H9 (cell line): ENCODE results near the gene CHD6. TPM values are rescaled to one million over a fixed set of nuclear protein-coding genes. Genes with fewer than 3 reads are reported as not detected.

Source experiments
- DNase-seq: peaks from one replicate; pipeline ENCODE4 v3.0.0-alpha.2; 2017
- H2AFZ ChIP-seq: one replicate; pipeline ENCODE4 v1.6.1; 2013; ENCODE audit warnings: mild to moderate bottlenecking, low read length, control low read depth, moderate library complexity
- H2AK5ac ChIP-seq: 2 replicates; pipeline ENCODE4 v1.6.1; 2013; ENCODE audit warnings: low read length, control low read depth, mixed read lengths; ENCODE audit not compliant: insufficient read length
- H2BK120ac ChIP-seq: one replicate; pipeline ENCODE4 v1.6.1; 2013; ENCODE audit warnings: low read depth, mild to moderate bottlenecking, low read length, control low read depth, inconsistent platforms; ENCODE audit not compliant: poor library complexity, severe bottlenecking
- H2BK12ac ChIP-seq: 2 replicates; pipeline ENCODE4 v1.6.1; 2013; ENCODE audit warnings: low read length, control low read depth, mixed read lengths, low read depth; ENCODE audit not compliant: insufficient read length
- H2BK15ac ChIP-seq: 2 replicates; pipeline ENCODE4 v1.6.1; 2013; ENCODE audit warnings: low read depth, low read length, control low read depth
- H2BK20ac ChIP-seq: one replicate; pipeline ENCODE4 v1.6.1; 2013; ENCODE audit warnings: low read depth, mild to moderate bottlenecking, low read length, control low read depth, inconsistent platforms; ENCODE audit not compliant: poor library complexity, severe bottlenecking
- H2BK5ac ChIP-seq: 2 replicates; pipeline ENCODE4 v1.6.1; 2013; ENCODE audit warnings: low read length, control low read depth, mixed read lengths; ENCODE audit not compliant: insufficient read length
- H3K14ac ChIP-seq: 2 replicates; pipeline ENCODE4 v1.6.1; 2013; ENCODE audit warnings: low read length, control low read depth; ENCODE audit not compliant: insufficient read depth
- H3K18ac ChIP-seq: 2 replicates; pipeline ENCODE4 v1.6.1; 2013; ENCODE audit warnings: low read depth, mild to moderate bottlenecking, mixed read lengths, low read length, control low read depth; ENCODE audit not compliant: insufficient read length
- H3K23ac ChIP-seq: 2 replicates; pipeline ENCODE4 v1.6.1; 2013; ENCODE audit warnings: low read length, control low read depth, mixed read lengths, low read depth; ENCODE audit not compliant: insufficient read length
- H3K23me2 ChIP-seq: 2 replicates; pipeline ENCODE4 v1.6.1; 2013; ENCODE audit warnings: low read depth, mild to moderate bottlenecking, mixed read lengths, low read length, control low read depth; ENCODE audit not compliant: insufficient read length, poor library complexity, severe bottlenecking
- H3K27ac ChIP-seq: 2 replicates; pipeline ENCODE4 v1.5.1; 2013; ENCODE audit warnings: low read length, control low read depth, mixed read lengths, low read depth; ENCODE audit not compliant: insufficient read length
- H3K27me3 ChIP-seq: 2 replicates; pipeline ENCODE4 v1.6.1; 2013; ENCODE audit warnings: low read length, control low read depth, inconsistent platforms; ENCODE audit not compliant: insufficient read depth
- H3K4ac ChIP-seq: 2 replicates; pipeline ENCODE4 v1.6.1; 2013; ENCODE audit warnings: low read depth, mild to moderate bottlenecking, control low read depth, inconsistent platforms, low read length, moderate library complexity
- H3K4me1 ChIP-seq: 2 replicates; pipeline ENCODE4 v1.6.1; 2013; ENCODE audit warnings: low read length, control low read depth, inconsistent platforms; ENCODE audit not compliant: insufficient read depth
- H3K4me2 ChIP-seq: 2 replicates; pipeline ENCODE4 v1.6.1; 2013; ENCODE audit warnings: low read length, control low read depth, mixed read lengths; ENCODE audit not compliant: insufficient read length, insufficient read depth
- H3K56ac ChIP-seq: 2 replicates; pipeline ENCODE4 v1.6.1; 2013; ENCODE audit warnings: low read depth, mild to moderate bottlenecking, mixed read lengths, low read length, control low read depth; ENCODE audit not compliant: insufficient read length
- H3K79me1 ChIP-seq: 2 replicates; pipeline ENCODE4 v1.6.1; 2013; ENCODE audit warnings: low read depth, mild to moderate bottlenecking, moderate library complexity, low read length, control low read depth, inconsistent platforms; ENCODE audit not compliant: insufficient read depth, poor library complexity, severe bottlenecking
- H3K79me2 ChIP-seq: 2 replicates; pipeline ENCODE4 v1.6.1; 2013; ENCODE audit warnings: low read length, control low read depth, inconsistent platforms; ENCODE audit not compliant: insufficient read depth
- H3K9ac ChIP-seq: 2 replicates; pipeline ENCODE4 v1.6.1; 2013; ENCODE audit warnings: low read length, control low read depth, mixed read lengths; ENCODE audit not compliant: insufficient read length; ENCODE audit errors: extremely low read depth
- H3K9me3 ChIP-seq: one replicate; pipeline ENCODE4 v1.6.1; 2013; ENCODE audit warnings: low read depth, low read length, inconsistent platforms; ENCODE audit not compliant: control insufficient read depth
- H3T11ph ChIP-seq: one replicate; pipeline ENCODE4 v1.6.1; 2013; ENCODE audit warnings: mild to moderate bottlenecking, low read length, control low read depth, inconsistent platforms
- H4K20me1 ChIP-seq: one replicate; pipeline ENCODE4 v1.6.1; 2013; ENCODE audit not compliant: control insufficient read depth, insufficient read length, insufficient read depth
- H4K5ac ChIP-seq: 2 replicates; pipeline ENCODE4 v1.6.1; 2013; ENCODE audit warnings: low read depth, mild to moderate bottlenecking, mixed read lengths, low read length, control low read depth; ENCODE audit not compliant: insufficient read length
- H4K8ac ChIP-seq: replicated peaks from 2 replicates; pipeline ENCODE4 v1.6.1; 2013; ENCODE audit warnings: low read length, control low read depth, mixed read lengths, low read depth; ENCODE audit not compliant: insufficient read length
- H4K91ac ChIP-seq: 2 replicates; pipeline ENCODE4 v1.6.1; 2013; ENCODE audit warnings: low read depth, mild to moderate bottlenecking, moderate library complexity, mixed read lengths, low read length, control low read depth; ENCODE audit not compliant: insufficient read length
- H3K27ac Mint-ChIP-seq, 3 experiments: 2 replicates in 2 of 3; 3 replicates in 1 of 3; pipeline ENCODE4 v1.8.0; 2020 to 2021; ENCODE audit warnings: mixed read lengths in 3 of 3, mild to moderate bottlenecking in 1 of 3, moderate library complexity in 1 of 3
- H3K27me3 Mint-ChIP-seq: 2 replicates; pipeline ENCODE4 v1.8.0; 2021; ENCODE audit warnings: low read depth, mild to moderate bottlenecking, moderate library complexity, mixed read lengths
- H3K36me3 Mint-ChIP-seq, 3 experiments: 2 replicates in 2 of 3; 3 replicates in 1 of 3; pipeline ENCODE4 v1.8.0; 2020 to 2021; ENCODE audit warnings: low read depth in 3 of 3, mixed read lengths in 3 of 3; ENCODE audit not compliant: insufficient read depth in 1 of 3
- H3K4me1 Mint-ChIP-seq, 2 experiments: 2 replicates each; pipeline ENCODE4 v1.8.0; 2020; ENCODE audit warnings: mixed read lengths in 2 of 2
- H3K4me3 Mint-ChIP-seq, 2 experiments: 2 replicates in 1 of 2; 3 replicates in 1 of 2; pipeline ENCODE4 v1.8.0; 2020 to 2021; ENCODE audit warnings: mild to moderate bottlenecking in 2 of 2, mixed read lengths in 2 of 2, moderate library complexity in 1 of 2
- H3K9me3 Mint-ChIP-seq, 2 experiments: 2 replicates in 1 of 2; 3 replicates in 1 of 2; pipeline ENCODE4 v1.8.0; 2020; ENCODE audit warnings: mild to moderate bottlenecking in 2 of 2, mixed read lengths in 2 of 2, moderate library complexity in 1 of 2
- WGBS: extraction: QIAGEN DNeasy Blood & Tissue Kit; methylation state at CpG from one replicate; pipeline ENCODE4 v1.1.7; 2013; ENCODE audit warnings: missing lambda C conversion rate, low lambda C conversion rate, mixed read lengths; ENCODE audit not compliant: insufficient read length; ENCODE audit errors: extremely low coverage; 5-methylcytosine and 5-hydroxymethylcytosine counted together
- total RNA-seq: library from RNA; stranded (reverse); gene quantifications from 2 replicates; pipeline ENCODE4 v1.2.1, GENCODE V29; 2021
- TF ChIP-seq, protein P1 (sequence below): fragments of 200-600 bp; sonication (generic); conservative IDR thresholded peaks from 3 replicates; pipeline ENCODE4 v1.8.0; 2021; ENCODE audit warnings: antibody characterized with exemption, mild to moderate bottlenecking

Gene CHD6
- total RNA-seq, 1 experiment from 2014 or later = 51.5 TPM

DNA sequence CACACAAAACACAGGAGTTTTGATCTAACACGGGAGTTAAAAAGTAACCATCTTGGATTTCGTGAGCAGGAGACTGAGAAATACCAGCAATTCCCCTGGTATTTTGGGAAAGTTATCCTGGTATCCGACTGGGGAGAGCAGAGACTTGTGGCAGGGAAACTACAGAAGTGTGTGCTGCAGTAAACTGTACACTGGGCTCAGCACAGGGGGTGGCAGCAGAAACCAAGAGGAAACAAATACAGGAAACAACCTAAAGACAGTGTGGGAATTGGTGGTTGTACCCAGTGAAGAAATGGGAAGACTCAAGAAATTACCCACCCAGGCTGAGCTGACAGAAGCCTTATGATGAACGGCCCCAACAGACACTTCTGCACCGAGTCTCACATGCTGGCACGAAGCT is 109.8 kb downstream of the CHD6 start:
- H3K18ac ChIP-seq = no peak overlapping the region

More for the DNA sequence above, 109.8 kb downstream of the CHD6 start:
- Histone ChIP-seq H4K8ac (no peak overlapping the region), H3K27ac (no peak overlapping the region), H2AK5ac (no peak overlapping the region), H3K79me1 (peaks cover 3% of the 10 kb centered on the region), H3K56ac (no peak overlapping the region), H2BK12ac (no peak overlapping the region), H3K23ac (no peak overlapping the region), H2BK5ac (no peak overlapping the region), H2BK20ac (no peak overlapping the region), H3K4ac (no peak overlapping the region), H3K14ac (no peak overlapping the region), H3K4me2 (no peak overlapping the region), H3K9me3 (no peaks in the 10 kb centered on the region), H2AFZ (no peak overlapping the region), H4K91ac (no peak overlapping the region), H2BK15ac (no peak overlapping the region), H4K20me1 (no peaks in the 10 kb centered on the region), H3K79me2 (no peaks in the 10 kb centered on the region), H3K4me1 (peaks cover 4% of the 10 kb centered on the region; the same call in 1 of the 2 replicates), H3K27me3 (no peaks in the 10 kb centered on the region), H3K9ac (no peak overlapping the region), H4K5ac (no peak overlapping the region), H3K23me2 (no peaks in the 10 kb centered on the region), H3T11ph (no peak overlapping the region), H2BK120ac (no peak overlapping the region)
- H3K4me1 Mint-ChIP-seq = peaks cover 27 to 29% of the 10 kb centered on the region in 2 experiments
- peaks cover 28 to 57% (median 45%) of the 10 kb centered on the region in 3 experiments for H3K36me3 Mint-ChIP-seq
- no peak for DNase-seq
- peak overlapping the region in 1 of 3 experiments; percentile 5; a peak in 1 of 7 replicates for H3K27ac Mint-ChIP-seq
- TF ChIP-seq, protein P1, sequence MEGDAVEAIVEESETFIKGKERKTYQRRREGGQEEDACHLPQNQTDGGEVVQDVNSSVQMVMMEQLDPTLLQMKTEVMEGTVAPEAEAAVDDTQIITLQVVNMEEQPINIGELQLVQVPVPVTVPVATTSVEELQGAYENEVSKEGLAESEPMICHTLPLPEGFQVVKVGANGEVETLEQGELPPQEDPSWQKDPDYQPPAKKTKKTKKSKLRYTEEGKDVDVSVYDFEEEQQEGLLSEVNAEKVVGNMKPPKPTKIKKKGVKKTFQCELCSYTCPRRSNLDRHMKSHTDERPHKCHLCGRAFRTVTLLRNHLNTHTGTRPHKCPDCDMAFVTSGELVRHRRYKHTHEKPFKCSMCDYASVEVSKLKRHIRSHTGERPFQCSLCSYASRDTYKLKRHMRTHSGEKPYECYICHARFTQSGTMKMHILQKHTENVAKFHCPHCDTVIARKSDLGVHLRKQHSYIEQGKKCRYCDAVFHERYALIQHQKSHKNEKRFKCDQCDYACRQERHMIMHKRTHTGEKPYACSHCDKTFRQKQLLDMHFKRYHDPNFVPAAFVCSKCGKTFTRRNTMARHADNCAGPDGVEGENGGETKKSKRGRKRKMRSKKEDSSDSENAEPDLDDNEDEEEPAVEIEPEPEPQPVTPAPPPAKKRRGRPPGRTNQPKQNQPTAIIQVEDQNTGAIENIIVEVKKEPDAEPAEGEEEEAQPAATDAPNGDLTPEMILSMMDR = no peak
- no peak overlapping the region for H3K4me3 Mint-ChIP-seq
- no peaks in the 10 kb centered on the region; a peak in 4 of 5 replicates for H3K9me3 Mint-ChIP-seq
- WGBS = no CpG with 5 or more reads among the region's 6 CpGs
- no peaks in the 10 kb centered on the region for H3K27me3 Mint-ChIP-seq
